Breast epithelium (tissue), 3 donors: ENCODE results near the gene OR13H1.

Source experiments
- POLR2A ChIP-seq: fragments of 450-650 bp; IDR thresholded peaks from one replicate; pipeline ENCODE4 v1.6.1; 2016; ENCODE audit warnings: antibody characterized with exemption, mild to moderate bottlenecking, moderate library complexity
- POLR2AphosphoS5 ChIP-seq, 3 donors: sonication (generic); formaldehyde crosslinking; IDR thresholded peaks; one replicate each; pipeline ENCODE4 v1.6.1; 2017; ENCODE audit warnings: antibody characterized with exemption in 3 of 3
- TF ChIP-seq, protein P1 (sequence below), 3 donors: fragments of 450-650 bp; IDR thresholded peaks; one replicate each; pipeline ENCODE4 v1.5.1; 2016 to 2017; ENCODE audit warnings: antibody characterized with exemption in 3 of 3, mild to moderate bottlenecking in 3 of 3, moderate library complexity in 3 of 3

DNA sequence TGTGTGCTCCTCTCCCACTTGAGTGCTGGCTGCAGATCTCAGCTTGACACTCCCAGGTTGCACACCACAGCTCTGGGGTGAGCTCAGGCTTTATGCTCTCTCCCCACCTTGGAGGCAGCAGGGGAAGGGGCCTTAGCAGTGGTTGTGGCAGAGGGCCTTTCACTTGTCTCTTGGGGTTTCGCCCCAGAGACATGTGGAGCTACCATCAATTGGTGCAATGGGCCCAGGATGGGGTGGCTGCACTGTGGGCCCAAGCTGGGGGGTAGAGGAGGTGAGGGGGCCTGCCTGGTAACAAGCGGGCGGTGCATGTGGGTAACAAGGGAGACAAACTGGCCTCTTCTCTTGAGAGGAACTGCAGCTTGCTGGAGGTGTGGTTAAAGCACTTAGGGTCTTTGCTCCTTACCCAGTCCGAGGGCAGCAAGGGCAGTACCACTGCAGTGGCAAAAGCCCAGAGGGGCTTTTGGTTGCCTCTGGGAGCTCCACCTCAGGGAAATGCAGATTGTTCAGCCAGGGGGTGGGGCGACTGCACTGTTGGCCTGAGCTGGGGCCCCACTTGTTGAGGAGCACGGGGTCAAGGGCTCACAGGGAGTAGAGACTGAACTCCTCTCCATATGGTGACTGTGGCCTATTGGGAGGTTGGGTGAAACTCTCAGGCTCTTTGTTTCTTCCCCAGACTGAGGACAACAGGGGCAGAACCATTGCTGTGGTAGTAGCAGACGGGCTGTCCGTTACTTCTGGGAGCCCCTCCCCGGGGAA lies 30.5 kb upstream of the OR13H1 start:
- TF ChIP-seq, protein P1, sequence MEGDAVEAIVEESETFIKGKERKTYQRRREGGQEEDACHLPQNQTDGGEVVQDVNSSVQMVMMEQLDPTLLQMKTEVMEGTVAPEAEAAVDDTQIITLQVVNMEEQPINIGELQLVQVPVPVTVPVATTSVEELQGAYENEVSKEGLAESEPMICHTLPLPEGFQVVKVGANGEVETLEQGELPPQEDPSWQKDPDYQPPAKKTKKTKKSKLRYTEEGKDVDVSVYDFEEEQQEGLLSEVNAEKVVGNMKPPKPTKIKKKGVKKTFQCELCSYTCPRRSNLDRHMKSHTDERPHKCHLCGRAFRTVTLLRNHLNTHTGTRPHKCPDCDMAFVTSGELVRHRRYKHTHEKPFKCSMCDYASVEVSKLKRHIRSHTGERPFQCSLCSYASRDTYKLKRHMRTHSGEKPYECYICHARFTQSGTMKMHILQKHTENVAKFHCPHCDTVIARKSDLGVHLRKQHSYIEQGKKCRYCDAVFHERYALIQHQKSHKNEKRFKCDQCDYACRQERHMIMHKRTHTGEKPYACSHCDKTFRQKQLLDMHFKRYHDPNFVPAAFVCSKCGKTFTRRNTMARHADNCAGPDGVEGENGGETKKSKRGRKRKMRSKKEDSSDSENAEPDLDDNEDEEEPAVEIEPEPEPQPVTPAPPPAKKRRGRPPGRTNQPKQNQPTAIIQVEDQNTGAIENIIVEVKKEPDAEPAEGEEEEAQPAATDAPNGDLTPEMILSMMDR (IDR thresholded peaks at IDR 0.05): no peak
- TF ChIP-seq POLR2AphosphoS5 (IDR thresholded peaks at IDR 0.05): no peak
- TF ChIP-seq POLR2A: no peak
